Measurements from ENCODE around the gene DCUN1D5.

DNA sequence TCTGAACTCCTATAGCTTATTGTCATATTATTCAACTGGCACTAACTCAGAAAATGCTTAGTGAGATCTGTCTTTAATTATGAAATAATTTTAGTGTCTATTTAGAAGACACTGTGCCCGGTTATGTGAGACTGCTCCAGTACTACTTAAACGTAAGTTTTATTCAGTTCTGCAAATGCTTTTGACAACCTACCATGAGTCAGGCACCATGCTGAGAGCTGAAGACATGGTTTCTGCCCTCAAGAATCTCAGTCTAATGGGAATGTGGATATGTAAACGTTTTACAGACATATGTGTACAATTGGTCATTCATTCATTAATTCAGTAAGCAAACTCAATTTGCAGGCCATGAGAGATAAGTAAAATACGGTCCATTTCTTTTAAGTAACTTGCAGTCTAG, 40.0 kb downstream of the DCUN1D5 start:
- no peak for TF ChIP-seq SIN3A (IDR thresholded peaks at IDR 0.05; ENCODE audit: borderline replicate concordance, insufficient read depth, low read length)
- no peak for TF ChIP-seq POLR2AphosphoS5 (IDR thresholded peaks at IDR 0.05; ENCODE audit: low read depth, low read length)
- TF ChIP-seq TAF1 (IDR thresholded peaks at IDR 0.05; ENCODE audit: borderline replicate concordance, insufficient read depth, low read length) = no peak
- no peak for TF ChIP-seq REST (IDR thresholded peaks at IDR 0.05; ENCODE audit: insufficient read depth in 1 of 2, low read depth in 2 of 2, low read length in 2 of 2)
- no peak for TF ChIP-seq FOXP2 (optimal IDR thresholded peaks at IDR 0.05; ENCODE audit: borderline replicate concordance, extremely low read depth, extremely low read length, insufficient read depth)

Data from PFSK-1 (cell line).